G401.6 (cell line): Measurements from ENCODE around the gene ARMC6.

Source experiments
- FAIRE-seq: peaks from 2 replicates; lab custom pipeline; 2012; peaks lifted over from hg19 to GRCh38; lab: Jason Lieb, UNC

The ARMC6 gene

GRCh38 chr19:19055701-19056100, 22.3 kb downstream of the ARMC6 start:
- FAIRE-seq = no peak

GRCh38 chr19:19056636-19057275, 23.4 kb downstream of the ARMC6 start:
- no peak for FAIRE-seq

GRCh38 chr19:19057317-19057716, 23.9 kb downstream of the ARMC6 start:
- no peak for FAIRE-seq

- FAIRE-seq = no peak
Measured at GRCh38 chr19:19057720-19058119, 24.3 kb downstream of the ARMC6 start.

- FAIRE-seq = no peak
Measured at GRCh38 chr19:19059018-19059836, 25.8 kb downstream of the ARMC6 start.

GRCh38 chr19:19059837-19060611, 26.6 kb downstream of the ARMC6 start:
- no peak for FAIRE-seq

GRCh38 chr19:19061506-19061905, 28.1 kb downstream of the ARMC6 start:
- no peak for FAIRE-seq

GRCh38 chr19:19062454-19063182, 29.2 kb downstream of the ARMC6 start:
- no peak for FAIRE-seq

GRCh38 chr19:19063183-19064097, 30.0 kb downstream of the ARMC6 start, which contains the start of gene SLC25A42:
Gene SLC25A42, plus strand, starts transcription at chr19:19063994. Its CDS starts 32,131 bp downstream, at chr19:19096125.
- FAIRE-seq = peak; percentile 98

GRCh38 chr19:19064098-19064722, 30.8 kb downstream of the ARMC6 start:
- no peak for FAIRE-seq

- no peak for FAIRE-seq
Measured at GRCh38 chr19:19064811-19065745, 31.7 kb downstream of the ARMC6 start.

GRCh38 chr19:19067276-19068072, 34.1 kb downstream of the ARMC6 start:
- FAIRE-seq = no peak

- FAIRE-seq = no peak
Measured at GRCh38 chr19:19068659-19069654, 35.6 kb downstream of the ARMC6 start.

GRCh38 chr19:19071897-19072296, 38.5 kb downstream of the ARMC6 start:
- no peak for FAIRE-seq

GRCh38 chr19:19074196-19074882, 40.9 kb downstream of the ARMC6 start:
- FAIRE-seq = no peak

GRCh38 chr19:19075126-19075525, 41.7 kb downstream of the ARMC6 start:
- FAIRE-seq = no peak

- FAIRE-seq = no peak
Measured at GRCh38 chr19:19076476-19076875, 43.1 kb downstream of the ARMC6 start.
